GM23338 (cell line): ENCODE results near the gene RNF217. TPM values are rescaled to one million over a fixed set of nuclear protein-coding genes. Genes with fewer than 3 reads are reported as not detected.

Experiments used
- ATAC-seq: fragments of 200-7000 bp; cut with Tn5 transposase; 3 replicates; pipeline ENCODE4 v1.9.1; 2020
- DNase-seq: peaks from one replicate; pipeline ENCODE4 v3.0.0-alpha.2; 2015; ENCODE audit warnings: low spot score
- H2AFZ ChIP-seq: fragments of 200-600 bp; sonication (generic); 2 replicates; pipeline ENCODE4 v1.8.0; 2016; ENCODE audit warnings: antibody characterized with exemption, mild to moderate bottlenecking, moderate library complexity
- H3F3A ChIP-seq: fragments of 200-600 bp; sonication (generic); replicated peaks from 2 replicates; pipeline ENCODE4 v1.8.0; 2017; ENCODE audit warnings: antibody characterized with exemption, mixed run types, low read depth
- H3K27ac ChIP-seq: fragments of 200-600 bp; sonication (generic); 2 replicates; pipeline ENCODE4 v1.6.1; 2016; ENCODE audit warnings: low read depth
- H3K27me3 ChIP-seq: fragments of 200-600 bp; sonication (generic); 2 replicates; pipeline ENCODE4 v1.8.0; 2016; ENCODE audit warnings: mild to moderate bottlenecking, mixed run types, moderate library complexity; ENCODE audit not compliant: insufficient read depth
- H3K36me3 ChIP-seq: fragments of 200-600 bp; sonication (generic); 2 replicates; pipeline ENCODE4 v1.8.0; 2016; ENCODE audit warnings: mild to moderate bottlenecking; ENCODE audit not compliant: insufficient read depth
- H3K4me1 ChIP-seq: fragments of 200-600 bp; sonication (generic); 2 replicates; pipeline ENCODE4 v1.8.0; 2016; ENCODE audit warnings: mild to moderate bottlenecking, moderate library complexity; ENCODE audit not compliant: insufficient read depth
- H3K4me2 ChIP-seq: fragments of 200-600 bp; sonication (generic); 2 replicates; pipeline ENCODE4 v1.7.1; 2017; ENCODE audit warnings: mixed run types
- H3K4me3 ChIP-seq: fragments of 200-600 bp; sonication (generic); 2 replicates; pipeline ENCODE4 v1.6.1; 2016; ENCODE audit warnings: mixed run types
- H3K79me2 ChIP-seq: fragments of 200-600 bp; sonication (generic); replicated peaks from 2 replicates; pipeline ENCODE4 v1.8.0; 2017; ENCODE audit warnings: mild to moderate bottlenecking; ENCODE audit not compliant: insufficient read depth
- H3K9me2 ChIP-seq: fragments of 200-600 bp; sonication (generic); 2 replicates; pipeline ENCODE4 v1.8.0; 2017; ENCODE audit not compliant: insufficient read depth
- H4K20me1 ChIP-seq: fragments of 200-600 bp; sonication (generic); replicated peaks from 2 replicates; pipeline ENCODE4 v1.8.0; 2017; ENCODE audit warnings: mild to moderate bottlenecking; ENCODE audit not compliant: insufficient read depth
- H3K27ac Mint-ChIP-seq: 2 replicates; pipeline ENCODE4 v1.8.0; 2020; ENCODE audit warnings: inconsistent platforms, mild to moderate bottlenecking, moderate library complexity, mixed read lengths
- H3K27me3 Mint-ChIP-seq: 3 replicates; pipeline ENCODE4 v1.8.0; 2022; ENCODE audit warnings: low read depth, mild to moderate bottlenecking, moderate library complexity, mixed read lengths, inconsistent platforms; ENCODE audit not compliant: insufficient read depth, poor library complexity
- H3K36me3 Mint-ChIP-seq: 3 replicates; pipeline ENCODE4 v1.8.0; 2021; ENCODE audit warnings: low read depth, mild to moderate bottlenecking, inconsistent platforms, moderate library complexity, mixed read lengths
- H3K4me1 Mint-ChIP-seq: 3 replicates; pipeline ENCODE4 v1.8.0; 2020; ENCODE audit warnings: mild to moderate bottlenecking, inconsistent platforms, mixed read lengths
- H3K4me3 Mint-ChIP-seq: 3 replicates; pipeline ENCODE4 v1.8.0; 2021; ENCODE audit warnings: moderate library complexity, mild to moderate bottlenecking, inconsistent platforms, mixed read lengths
- H3K9me3 Mint-ChIP-seq: 3 replicates; pipeline ENCODE4 v1.8.0; 2020; ENCODE audit warnings: moderate library complexity, mild to moderate bottlenecking, inconsistent platforms, mixed read lengths
- CREB1 ChIP-seq: fragments of 250-450 bp; sonication (Bioruptor Pico); IDR thresholded peaks from 2 replicates; pipeline ENCODE4 v1.5.0; 2020; ENCODE audit warnings: low read depth, mild to moderate bottlenecking, moderate library complexity
- CTCF ChIP-seq, 2 experiments: fragments of 200-600 bp in 1 of 2; sonication (generic) in 1 of 2; conservative IDR thresholded peaks; 2 replicates each; pipeline versions ENCODE4 v1.5.1 to v1.6.1; 2016 to 2017; ENCODE audit warnings: antibody characterized with exemption in 2 of 2, low read depth in 2 of 2, mild to moderate bottlenecking in 2 of 2, moderate library complexity in 1 of 2
- ETS1 ChIP-seq: IDR thresholded peaks from 2 replicates; pipeline ENCODE4 v1.6.1; 2016; ENCODE audit warnings: antibody characterized with exemption
- EZH2 ChIP-seq: fragments of 200-600 bp; sonication (generic); IDR thresholded peaks from one replicate; pipeline ENCODE4 v1.8.0; 2017; ENCODE audit warnings: antibody characterized with exemption, mild to moderate bottlenecking, low read depth; ENCODE audit not compliant: unreplicated experiment
- EZH2phosphoT487 ChIP-seq: fragments of 200-600 bp; sonication (generic); IDR thresholded peaks from one replicate; pipeline ENCODE4 v1.8.1; 2018; ENCODE audit warnings: antibody characterized with exemption; ENCODE audit not compliant: unreplicated experiment
- JUNB ChIP-seq: IDR thresholded peaks from one replicate; pipeline ENCODE4 v1.6.1; 2016; ENCODE audit warnings: antibody characterized with exemption; ENCODE audit not compliant: unreplicated experiment
- NANOG ChIP-seq: IDR thresholded peaks from 2 replicates; pipeline ENCODE4 v1.6.1; 2016; ENCODE audit warnings: antibody characterized with exemption, borderline replicate concordance
- POLR2AphosphoS5 ChIP-seq: IDR thresholded peaks from 2 replicates; pipeline ENCODE4 v1.6.1; 2016; ENCODE audit warnings: antibody characterized with exemption, low read depth
- REST ChIP-seq: IDR thresholded peaks from one replicate; pipeline ENCODE4 v1.6.1; 2018; ENCODE audit warnings: antibody characterized with exemption; ENCODE audit not compliant: unreplicated experiment
- STAT1 ChIP-seq: IDR thresholded peaks from one replicate; pipeline ENCODE4 v1.6.1; 2016; ENCODE audit warnings: antibody characterized with exemption; ENCODE audit not compliant: unreplicated experiment
- ZNF114 ChIP-seq: fragments of 250-450 bp; sonication (Bioruptor Pico); IDR thresholded peaks from 2 replicates; pipeline ENCODE4 v1.5.0; 2020; ENCODE audit warnings: mild to moderate bottlenecking, moderate library complexity
- ZNF331 ChIP-seq: fragments of 250-450 bp; sonication (Bioruptor Pico); IDR thresholded peaks from 2 replicates; pipeline ENCODE4 v1.5.0; 2020; ENCODE audit warnings: low read depth, mild to moderate bottlenecking, moderate library complexity
- ZNF462 ChIP-seq: fragments of 250-450 bp; sonication (Bioruptor Pico); IDR thresholded peaks from 2 replicates; pipeline ENCODE4 v1.5.0; 2020; ENCODE audit warnings: mild to moderate bottlenecking, moderate library complexity
- polyA plus RNA-seq: library from polyadenylated mRNA; unstranded; fragments of >200 nt; fragmentation: Nextera tagmentation; extraction: Ambion mirVana; gene quantifications from 2 replicates; pipeline ENCODE4 v1.2.1, GENCODE V29; 2016
- total RNA-seq: library from RNA; depleted of rRNA; stranded (reverse); fragments of >200 nt; shearing (Covaris generic); gene quantifications from 2 replicates; pipeline ENCODE4 v1.2.3, GENCODE V29; 2014

RNF217 gene
- total and polyA plus RNA-seq, 2 experiments from 2014 or later: 1.7 to 6.2 TPM

- Histone ChIP-seq H3K4me2 (no peak overlapping the region), H4K20me1 (no peaks in the 10 kb centered on the region), H3K4me3 (no peak overlapping the region), H3K9me2 (no peaks in the 10 kb centered on the region), H3K79me2 (no peaks in the 10 kb centered on the region), H3K27ac (no peak overlapping the region), H3K4me1 (no peaks in the 10 kb centered on the region), H2AFZ (no peak overlapping the region), H3K36me3 (no peaks in the 10 kb centered on the region), H3F3A (no peaks in the 10 kb centered on the region), H3K27me3 (no peaks in the 10 kb centered on the region)
- Mint-ChIP-seq H3K4me3 (no peak overlapping the region), H3K36me3 (no peaks in the 10 kb centered on the region), H3K9me3 (no peaks in the 10 kb centered on the region), H3K27me3 (no peaks in the 10 kb centered on the region), H3K4me1 (peaks cover 17% of the 10 kb centered on the region; the same call in 2 of the 3 replicates), H3K27ac (no peak overlapping the region)
- ATAC-seq (no peak), DNase-seq (no peak)
- no peak for TF ChIP-seq JUNB
- TF ChIP-seq NANOG: no peak
- no peak for TF ChIP-seq ETS1
- TF ChIP-seq EZH2phosphoT487: no peak
- no peak for TF ChIP-seq ZNF462
- no peak for TF ChIP-seq STAT1
- TF ChIP-seq EZH2: no peak
- TF ChIP-seq POLR2AphosphoS5: no peak
- no peak for TF ChIP-seq ZNF114
- no peak for TF ChIP-seq REST
- no peak for TF ChIP-seq CREB1 (CRISPR knock-in tag)
- no peak for TF ChIP-seq ZNF331
- no peak for TF ChIP-seq CTCF (conservative IDR thresholded peaks at IDR 0.05; ENCODE audit: low read depth in 2 of 2)
Observed at GRCh38 chr6:124996411-124996810, 34.2 kb downstream of the RNF217 start.
